K562 (cell line): ENCODE results near the gene IMPA2. TPM values are rescaled to one million over a fixed set of nuclear protein-coding genes. Genes with fewer than 3 reads are reported as not detected.

Source experiments
- ATAC-seq: fragments of 200-7000 bp; cut with Tn5 transposase; 3 replicates; pipeline ENCODE4 v1.9.1; 2020; ENCODE audit warnings: moderate library complexity
- BruUV-seq: library from RNA; stranded (reverse); fragments of 400-500 nt; replicated peaks from 2 replicates; lab custom pipeline; 2021; lab: Mats Ljungman, UMichigan
- CTCF ChIA-PET: fragments of 300-600 bp; formaldehyde crosslinking; extraction: SDS; loops from one replicate; lab custom pipeline; 2021; ENCODE audit warnings: low intra/inter-chr PET ratio; lab: Yijun Ruan, JAX
- POLR2A ChIA-PET: fragments of 300-600, 350-650 bp; sonication (Branson Sonifier 250); formaldehyde crosslinking; extraction: SDS; loops from one replicate; lab custom pipeline; 2021; ENCODE audit warnings: antibody characterized with exemption, inconsistent platforms; lab: Yijun Ruan, JAX
- DNase-seq, 4 experiments: peaks; one replicate each; pipeline versions ENCODE4 v3.0.0 to v3.0.0-alpha.2; 2011 to 2018; ENCODE audit warnings: low spot score in 3 of 4, mixed read lengths in 3 of 4; ENCODE audit errors: extremely low read depth in 1 of 4
- FAIRE-seq: peaks from 2 replicates; lab custom pipeline; 2011; peaks lifted over from hg19 to GRCh38; lab: Jason Lieb, UNC
- H2AFZ ChIP-seq: 2 replicates; pipeline ENCODE4 v1.6.0; 2011; ENCODE audit warnings: low read depth, low read length, control low read depth, inconsistent platforms
- H3K27ac ChIP-seq: fragments of 200-600 bp; 3 replicates; pipeline ENCODE4 v1.8.0; 2011; ENCODE audit warnings: low read depth, mild to moderate bottlenecking, control low read depth, inconsistent platforms, low read length, moderate library complexity, mixed read lengths; ENCODE audit errors: extremely low read depth
- H3K27me3 ChIP-seq, 2 experiments: fragments of 300-600 bp in 1 of 2; 2 replicates in 1 of 2; 3 replicates in 1 of 2; pipeline versions ENCODE4 v1.6.0 to v1.8.0; 2011; ENCODE audit warnings: inconsistent platforms in 2 of 2, low read length in 2 of 2, mild to moderate bottlenecking in 1 of 2, mixed read lengths in 1 of 2, moderate library complexity in 1 of 2; ENCODE audit not compliant: control insufficient read depth in 2 of 2, insufficient read depth in 2 of 2
- H3K36me3 ChIP-seq: fragments of 300-600 bp; 3 replicates; pipeline ENCODE4 v1.8.0; 2011; ENCODE audit warnings: mild to moderate bottlenecking, low read length, inconsistent platforms; ENCODE audit not compliant: control insufficient read depth, insufficient read depth
- H3K4me1 ChIP-seq, 2 experiments: fragments of 200-600 bp in 1 of 2; replicated peaks in 1 of 2; 2 replicates in 1 of 2; 3 replicates in 1 of 2; pipeline versions ENCODE4 v1.5.1 to v1.8.0; 2011; ENCODE audit warnings: inconsistent platforms in 2 of 2, low read length in 2 of 2, mild to moderate bottlenecking in 1 of 2, mixed read lengths in 1 of 2, moderate library complexity in 1 of 2; ENCODE audit not compliant: control insufficient read depth in 2 of 2, insufficient read depth in 2 of 2
- H3K4me2 ChIP-seq: 2 replicates; pipeline ENCODE4 v1.6.1; 2011; ENCODE audit warnings: low read length, control low read depth, inconsistent platforms, mixed read lengths; ENCODE audit not compliant: insufficient read depth
- H3K4me3 ChIP-seq: fragments of 200-600 bp; sonication (generic), shearing (Covaris generic); 2 replicates; pipeline ENCODE4 v1.5.1; 2016; ENCODE audit warnings: control low read depth, inconsistent platforms
- H3K79me2 ChIP-seq: fragments of 200-600 bp; 3 replicates; pipeline ENCODE4 v1.8.0; 2011; ENCODE audit warnings: low read length, inconsistent platforms; ENCODE audit not compliant: control insufficient read depth, insufficient read depth
- H3K9ac ChIP-seq, 2 experiments: 2 replicates each; pipeline versions ENCODE4 v1.6.0 to v1.6.1; 2011; ENCODE audit warnings: low read depth in 2 of 2, low read length in 2 of 2, control low read depth in 1 of 2, inconsistent platforms in 1 of 2, mild to moderate bottlenecking in 1 of 2, mixed read lengths in 1 of 2; ENCODE audit not compliant: insufficient read depth in 1 of 2
- H3K9me1 ChIP-seq: one replicate; pipeline ENCODE4 v1.6.0; 2011; ENCODE audit warnings: inconsistent platforms, mild to moderate bottlenecking, low read length, moderate library complexity; ENCODE audit not compliant: control insufficient read depth, insufficient read depth
- H3K9me3 ChIP-seq: replicated peaks from 2 replicates; pipeline ENCODE4 v1.5.1; 2011; ENCODE audit warnings: low read depth, low read length, inconsistent platforms; ENCODE audit not compliant: control insufficient read depth, insufficient read depth
- H4K20me1 ChIP-seq: replicated peaks from 2 replicates; pipeline ENCODE4 v1.6.1; 2011; ENCODE audit warnings: low read length, inconsistent platforms, mixed read lengths; ENCODE audit not compliant: control insufficient read depth, insufficient read depth
- BCL6 ChIP-seq: fragments of 250-450 bp; sonication (Bioruptor Pico); IDR thresholded peaks from 2 replicates; pipeline ENCODE4 v1.4.0; 2020
- E2F8 ChIP-seq: fragments of 450-650 bp; IDR thresholded peaks from 2 replicates; pipeline ENCODE4 v1.7.1; 2018; ENCODE audit warnings: mild to moderate bottlenecking, low read depth; ENCODE audit not compliant: partially characterized antibody
- NR3C1 ChIP-seq: sonication (generic); formaldehyde crosslinking; IDR thresholded peaks from 2 replicates; pipeline ENCODE4 v1.8.1; 2022; ENCODE audit warnings: missing genetic modification reagents
- PTTG1 ChIP-seq: fragments of 450-650 bp; IDR thresholded peaks from 2 replicates; pipeline ENCODE4 v1.6.1; 2016; ENCODE audit warnings: low read depth, mild to moderate bottlenecking, missing genetic modification characterization, missing compliant biosample characterization
- ZBTB12 ChIP-seq: fragments of 250-450 bp; sonication (Bioruptor Pico); IDR thresholded peaks from 2 replicates; pipeline ENCODE4 v1.4.0; 2020
- ZC3H4 ChIP-seq: sonication (generic); formaldehyde crosslinking; IDR thresholded peaks from 2 replicates; pipeline ENCODE4 v1.9.0; 2021; ENCODE audit warnings: missing genetic modification reagents, borderline replicate concordance
- WGBS: fragments of 100-300 bp; shearing (Covaris generic); methylation state at CpG from one replicate; pipeline ENCODE4 v1.1.6; 2016; ENCODE audit warnings: low coverage, mixed read lengths; ENCODE audit not compliant: insufficient coverage; ENCODE audit errors: missing lambda C conversion rate; 5-methylcytosine and 5-hydroxymethylcytosine counted together
- in situ Hi-C: fragments of 300-500 bp; cut with MboI; formaldehyde crosslinking; loops from 4 replicates; pipeline ENCODE4 v1.15.0; 2018; ENCODE audit warnings: inconsistent platforms, mixed read lengths
- intact Hi-C: fragments of 100-400 bp; cut with micrococcal nuclease; formaldehyde crosslinking; loops from 2 replicates; pipeline ENCODE4 v1.14.2; 2022
- polyA plus RNA-seq, 8 experiments: library from polyadenylated mRNA; depleted of rRNA in 4 of 8; stranded (reverse) in 5 of 8; unstranded in 3 of 8; fragments of >200 nt; fragmentation: Nextera tagmentation in 2 of 8; fragmentation: Illumina TruSeq in 1 of 8; extraction: Ambion mirVana in 2 of 8; extraction: Trizol in 1 of 8; gene quantifications; 2 replicates each; pipeline versions ENCODE4 v1.2.1 to v1.2.3, GENCODE V29; 2011 to 2014; ENCODE audit warnings: inconsistent platforms in 1 of 8, missing spikeins in 1 of 8
- total RNA-seq, 7 experiments: library from RNA; depleted of rRNA in 6 of 7; stranded (reverse); fragments of >200 nt in 6 of 7; fragmentation: Illumina TruSeq in 2 of 7; extraction: Trizol in 2 of 7; gene quantifications; 2 replicates each; pipeline versions ENCODE4 v1.2.1 to v1.2.3, GENCODE V29; 2011 to 2021; ENCODE audit warnings: low replicate concordance in 1 of 7

IMPA2 gene
- total and polyA plus RNA-seq, 9 of the 15 experiments (the other 6 are each of a cell fraction or from before 2014, with no cell fraction given): 0.62 to 11.3 (median 5.7) TPM

- in situ Hi-C loops: no loop called here
- Histone ChIP-seq H3K79me2 (no peaks in the 10 kb centered on the region), H3K4me3 (no peak overlapping the region), H3K27me3 (peaks cover 0 to 4% of the 10 kb centered on the region in 2 experiments; a peak in 1 of 5 replicates), H3K9me1 (no peaks in the 10 kb centered on the region), H3K9me3 (no peaks in the 10 kb centered on the region), H3K4me2 (no peak overlapping the region), H2AFZ (no peak overlapping the region), H3K27ac (no peak overlapping the region), H4K20me1 (peaks cover 4% of the 10 kb centered on the region; the same call in 1 of the 2 replicates), H3K4me1 (no peaks in the 10 kb centered on the region; a peak in 2 of 5 replicates), H3K9ac (no peak overlapping the region), H3K36me3 (no peaks in the 10 kb centered on the region)
- CTCF ChIA-PET: no interaction called here
- POLR2A ChIA-PET: no interaction called here
- intact Hi-C loops: no loop called here
- BruUV-seq: no TSS peak
- DNase-seq (no peak), FAIRE-seq (no peak), ATAC-seq (no peak)
- 74% methylated on average over 5 of the region's 5 CpGs for WGBS
- TF ChIP-seq ZBTB12 (CRISPR knock-in tag): no peak
- TF ChIP-seq E2F8: no peak
- TF ChIP-seq PTTG1 (tag): no peak
- TF ChIP-seq ZC3H4: no peak
- TF ChIP-seq NR3C1: no peak
- TF ChIP-seq BCL6 (CRISPR knock-in tag): no peak
These were observed 20.1 kb downstream of the IMPA2 start for GRCh38 chr18:12001421-12001820.
